HG03066 (cell line): ENCODE measurements around the gene DDX39A.
"Not testable (repeated sequence)": the region's sequence is repeated elsewhere in the genome, so short reads cannot be mapped to it uniquely, and the experiment has no call there.

Experiments
- ATAC-seq: cut with Tn5 transposase; IDR thresholded peaks from one replicate; pipeline ENCODE4 v1.9.1; 2021; ENCODE audit warnings: low read depth; ENCODE audit not compliant: unreplicated experiment

Gene DDX39A

GRCh38 chr19:14410091-14411051 lies 8.8 kb downstream of the DDX39A start:
- ATAC-seq, result no peak

DNA sequence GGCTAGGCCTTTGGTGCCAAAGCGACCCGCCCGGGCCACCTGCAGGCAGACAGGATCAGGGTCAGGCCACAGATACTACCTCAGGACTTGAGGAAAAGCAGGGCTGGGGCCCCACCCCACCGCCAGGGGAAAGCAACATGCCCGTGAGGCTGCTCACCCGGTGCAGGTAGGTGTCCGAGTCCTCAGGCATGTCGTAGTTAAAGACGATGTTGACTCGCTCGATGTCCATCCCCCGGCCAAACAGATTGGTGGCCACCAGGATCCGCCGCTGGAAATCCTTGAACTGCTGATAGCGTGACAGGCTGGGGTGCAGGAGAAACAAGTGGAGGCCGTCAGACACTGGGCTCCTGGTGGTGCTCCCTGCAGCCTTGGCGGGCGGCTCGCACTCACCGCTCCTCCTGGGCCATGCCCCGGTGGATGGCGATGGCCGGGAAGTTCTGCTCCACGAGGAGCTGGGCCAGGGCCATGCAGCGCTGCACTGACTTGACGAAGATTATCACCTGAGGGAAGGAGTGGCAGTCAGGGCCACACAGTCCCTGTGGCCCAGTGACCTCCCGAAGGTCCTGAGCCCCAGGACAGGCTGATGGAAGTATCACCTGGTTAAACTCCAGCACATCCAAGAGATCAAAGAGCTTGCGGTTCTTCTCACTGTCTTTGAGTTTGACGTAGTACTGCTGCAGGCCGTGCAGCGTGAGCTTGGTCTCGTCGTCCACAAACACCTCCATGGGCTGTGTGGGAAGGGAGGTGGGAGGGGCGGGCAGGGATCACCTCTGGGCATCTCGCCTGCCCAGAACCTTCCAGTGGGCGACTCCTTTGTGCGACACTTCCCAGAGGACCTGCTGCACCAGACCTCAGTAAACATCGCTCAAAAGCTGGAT lies 9.8 kb downstream of the DDX39A start:
- no peak for ATAC-seq

DNA sequence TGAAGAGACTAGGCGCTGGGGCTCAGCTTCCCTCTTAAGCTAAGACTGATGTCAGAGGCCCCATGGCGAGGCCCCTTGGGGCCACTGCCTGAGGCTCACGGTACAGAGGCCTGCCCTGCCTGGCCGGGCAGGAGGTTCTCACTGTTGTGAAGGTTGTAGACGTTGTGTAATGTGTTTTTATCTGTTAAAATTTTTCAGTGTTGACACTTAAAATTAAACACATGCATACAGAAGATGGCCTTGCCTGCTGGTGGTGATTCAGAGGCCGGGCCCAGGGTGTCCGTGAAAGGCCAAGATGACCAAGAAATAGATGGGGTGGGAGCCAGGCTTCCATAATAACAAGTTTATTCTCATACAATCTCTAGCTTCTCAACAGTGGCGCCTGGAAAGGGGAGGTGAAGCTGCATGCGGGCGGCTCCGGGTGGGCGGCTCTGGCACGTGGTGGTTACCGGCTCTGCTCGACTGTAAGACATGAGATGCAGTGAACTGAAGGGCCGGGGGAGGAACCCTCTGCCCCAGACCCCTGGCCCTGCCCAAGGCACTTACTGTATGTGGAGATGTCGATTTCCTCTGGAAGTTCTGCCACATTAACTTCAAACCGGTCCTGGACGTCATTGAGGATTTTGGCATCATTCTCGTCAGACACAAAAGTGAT lies 10.5 kb downstream of the DDX39A start:
- ATAC-seq, result no peak

GRCh38 chr19:14407605-14408484 lies 11.3 kb downstream of the DDX39A start:
- ATAC-seq, result no peak

DNA sequence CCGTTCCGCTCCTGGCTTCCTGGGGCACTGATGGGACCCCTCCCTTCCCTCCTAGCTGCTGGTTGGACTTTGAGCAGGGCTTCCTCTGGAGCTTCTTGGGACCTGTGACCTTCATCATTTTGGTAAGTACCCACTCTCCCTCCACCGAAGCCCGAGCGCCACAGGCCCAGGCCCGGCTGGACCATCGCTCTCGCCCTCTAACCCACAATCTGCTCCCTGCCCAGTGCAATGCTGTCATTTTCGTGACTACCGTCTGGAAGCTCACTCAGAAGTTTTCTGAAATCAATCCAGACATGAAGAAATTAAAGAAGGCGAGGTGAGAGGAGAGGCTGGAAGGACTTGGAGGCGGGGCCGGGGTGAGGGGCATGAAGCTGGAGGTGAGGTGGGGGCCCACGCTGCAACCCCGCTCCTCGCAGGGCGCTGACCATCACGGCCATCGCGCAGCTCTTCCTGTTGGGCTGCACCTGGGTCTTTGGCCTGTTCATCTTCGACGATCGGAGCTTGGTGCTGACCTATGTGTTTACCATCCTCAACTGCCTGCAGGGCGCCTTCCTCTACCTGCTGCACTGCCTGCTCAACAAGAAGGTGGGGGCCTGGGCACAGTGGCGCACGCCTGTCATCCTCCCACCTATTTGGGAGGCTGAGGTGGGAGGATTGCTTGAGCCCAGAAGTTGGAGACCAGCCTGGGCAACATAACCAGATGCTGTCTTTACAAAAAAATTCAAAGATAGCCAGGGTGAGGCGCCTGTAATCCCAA lies 12.3 kb downstream of the DDX39A start:
- ATAC-seq, result no peak

DNA sequence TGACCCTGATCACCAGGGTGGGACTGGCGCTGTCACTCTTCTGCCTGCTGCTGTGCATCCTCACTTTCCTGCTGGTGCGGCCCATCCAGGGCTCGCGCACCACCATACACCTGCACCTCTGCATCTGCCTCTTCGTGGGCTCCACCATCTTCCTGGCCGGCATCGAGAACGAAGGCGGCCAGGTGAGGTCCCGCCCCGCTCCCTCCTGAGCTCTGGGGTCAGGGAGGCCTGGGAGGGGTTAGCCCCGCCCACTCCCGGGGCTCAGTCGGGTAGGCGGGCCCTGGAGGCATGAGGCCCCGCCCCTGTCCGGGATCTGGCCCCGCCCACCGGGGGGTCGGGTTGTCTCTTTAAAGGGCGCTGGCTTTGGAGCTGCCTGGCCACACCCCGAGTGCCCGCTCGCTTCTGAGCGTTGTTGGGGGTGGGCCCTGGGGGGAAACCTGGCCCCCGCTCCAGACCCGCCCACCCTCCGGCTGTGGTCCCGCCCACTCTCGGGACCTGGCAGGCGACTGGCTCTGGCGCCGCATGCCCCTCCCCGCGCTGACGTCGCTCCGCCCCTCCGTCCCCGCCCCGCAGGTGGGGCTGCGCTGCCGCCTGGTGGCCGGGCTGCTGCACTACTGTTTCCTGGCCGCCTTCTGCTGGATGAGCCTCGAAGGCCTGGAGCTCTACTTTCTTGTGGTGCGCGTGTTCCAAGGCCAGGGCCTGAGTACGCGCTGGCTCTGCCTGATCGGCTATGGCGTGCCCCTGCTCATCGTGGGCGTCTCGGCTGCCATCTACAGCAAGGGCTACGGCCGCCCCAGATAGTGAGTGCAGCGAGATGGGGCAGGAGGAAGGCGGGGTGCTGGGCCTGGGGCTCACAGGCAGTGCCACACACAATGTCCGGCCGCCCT lies 13.1 kb downstream of the DDX39A start:
- ATAC-seq, result peak; percentile 53

DNA sequence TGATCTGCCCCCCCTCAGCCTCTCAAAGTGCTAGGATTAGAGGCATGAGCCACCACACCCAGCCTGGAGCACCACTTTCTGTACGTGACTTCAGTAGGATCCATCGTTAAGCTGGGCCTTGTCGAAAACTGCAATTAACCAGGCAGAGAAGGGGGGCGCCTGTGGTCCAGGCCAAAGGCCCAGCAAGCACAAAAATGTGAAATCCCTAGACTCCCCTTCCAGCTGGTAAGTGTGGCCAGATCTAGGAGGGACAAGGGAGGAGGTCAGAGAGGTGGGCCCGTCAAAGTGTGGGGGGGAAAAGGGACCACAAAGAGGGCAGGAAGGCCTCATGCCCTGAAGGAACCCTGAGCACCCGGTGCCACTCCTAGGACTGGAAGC lies 13.8 kb downstream of the DDX39A start:
- ATAC-seq, result no peak

- ATAC-seq, result no peak
Observed at GRCh38 chr19:14404312-14404711, 14.8 kb downstream of the DDX39A start.

DNA sequence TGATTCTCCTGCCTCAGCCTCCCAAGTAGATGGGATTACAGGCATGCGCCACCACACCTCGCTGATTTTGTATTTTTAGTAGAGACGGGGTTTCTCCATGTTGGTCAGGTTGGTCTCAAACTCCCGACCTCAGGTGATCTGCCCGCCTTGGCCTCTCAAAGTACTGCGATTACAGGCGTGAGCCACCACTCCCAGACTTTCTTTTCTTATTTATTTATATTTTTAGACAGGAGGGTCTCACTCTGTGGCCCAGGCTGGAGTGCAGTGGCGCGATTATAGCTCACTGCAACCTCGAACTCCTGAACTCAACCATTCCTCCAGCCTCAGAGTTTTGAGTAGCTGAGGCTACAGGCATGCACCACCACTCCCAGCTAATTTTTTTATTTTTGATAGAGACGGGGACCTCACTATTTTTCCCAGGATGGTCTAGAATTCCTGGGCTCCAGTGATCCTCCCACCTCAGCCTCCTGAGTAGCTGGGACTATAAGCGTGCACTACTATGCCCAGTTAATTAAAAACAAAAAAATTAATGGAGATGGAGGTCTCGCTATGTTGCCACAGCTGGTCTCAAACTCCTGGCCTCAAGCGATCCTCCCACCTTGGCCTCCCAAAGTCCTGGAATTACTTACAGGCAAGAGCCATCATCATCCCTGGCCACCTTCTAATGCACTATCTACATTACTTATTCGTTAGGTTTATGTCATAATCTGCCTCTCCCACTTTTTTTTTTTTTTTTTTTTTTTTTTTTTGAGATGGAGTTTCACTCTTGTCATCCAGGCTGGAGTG lies 15.8 kb downstream of the DDX39A start:
- not testable (repeated sequence) for ATAC-seq

DNA sequence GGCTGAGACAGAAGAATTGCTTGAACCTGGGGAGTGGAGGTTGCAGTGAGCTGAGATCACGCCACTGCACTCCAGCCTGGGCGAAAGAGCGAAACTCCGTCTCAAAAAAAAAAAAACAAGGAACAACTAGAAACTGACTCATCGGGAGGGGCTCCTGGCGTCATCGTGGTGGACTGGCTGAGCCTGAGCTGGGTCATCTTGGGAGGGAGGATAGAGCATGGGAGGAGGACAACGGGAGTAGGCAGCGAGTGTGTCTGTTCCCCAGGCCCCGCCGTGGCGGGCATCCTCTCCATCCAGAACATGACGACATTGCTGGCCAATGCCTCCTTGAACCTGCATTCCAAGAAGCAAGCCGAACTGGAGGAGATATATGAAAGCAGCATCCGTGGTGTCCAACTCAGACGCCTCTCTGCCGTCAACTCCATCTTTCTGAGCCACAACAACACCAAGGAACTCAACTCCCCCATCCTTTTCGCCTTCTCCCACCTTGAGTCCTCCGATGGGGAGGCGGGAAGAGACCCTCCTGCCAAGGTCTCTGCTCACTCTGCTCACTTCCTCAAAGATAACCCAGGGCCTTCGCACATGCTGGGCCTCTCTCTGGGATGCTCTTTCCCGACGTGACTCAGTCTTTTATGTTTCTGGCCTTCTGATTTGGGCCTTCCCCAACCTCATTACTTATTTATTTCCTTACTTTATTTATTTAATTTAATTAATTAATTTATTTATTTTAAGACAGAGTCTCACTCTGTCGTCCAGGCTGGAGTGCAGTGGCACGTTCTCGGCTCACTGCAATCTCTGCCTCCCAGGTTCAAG lies 16.6 kb downstream of the DDX39A start:
- ATAC-seq, result no peak

DNA sequence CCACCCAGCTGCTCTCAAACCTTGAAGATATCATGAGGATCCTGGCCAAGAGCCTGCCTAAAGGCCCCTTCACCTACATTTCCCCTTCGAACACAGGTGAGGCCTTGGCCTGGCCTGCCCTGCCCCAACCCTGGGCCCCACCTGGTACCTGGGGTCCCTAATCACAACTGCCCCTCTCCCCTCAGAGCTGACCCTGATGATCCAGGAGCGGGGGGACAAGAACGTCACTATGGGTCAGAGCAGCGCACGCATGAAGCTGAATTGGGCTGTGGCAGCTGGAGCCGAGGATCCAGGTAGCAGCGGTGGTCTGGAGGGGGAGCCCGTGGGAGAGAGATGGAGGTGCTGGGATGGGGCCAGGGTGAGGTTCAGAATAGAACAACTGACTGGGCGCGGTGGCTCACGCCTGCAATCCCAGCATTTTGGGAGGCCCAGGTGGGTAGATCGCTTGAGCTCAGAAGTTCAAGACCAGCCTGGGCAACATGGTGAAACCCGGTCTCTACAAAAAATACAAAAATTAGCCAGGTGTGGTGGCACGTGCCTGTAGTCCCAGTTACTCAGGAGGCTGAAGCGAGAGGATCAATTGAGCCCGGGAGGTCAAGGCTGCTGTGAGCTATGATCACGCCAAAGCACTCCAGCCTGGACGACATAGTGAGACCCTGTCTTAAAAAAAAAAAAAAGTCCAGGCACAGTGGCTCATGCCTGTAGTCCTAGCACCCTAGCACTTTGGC lies 17.5 kb downstream of the DDX39A start:
- no peak for ATAC-seq

DNA sequence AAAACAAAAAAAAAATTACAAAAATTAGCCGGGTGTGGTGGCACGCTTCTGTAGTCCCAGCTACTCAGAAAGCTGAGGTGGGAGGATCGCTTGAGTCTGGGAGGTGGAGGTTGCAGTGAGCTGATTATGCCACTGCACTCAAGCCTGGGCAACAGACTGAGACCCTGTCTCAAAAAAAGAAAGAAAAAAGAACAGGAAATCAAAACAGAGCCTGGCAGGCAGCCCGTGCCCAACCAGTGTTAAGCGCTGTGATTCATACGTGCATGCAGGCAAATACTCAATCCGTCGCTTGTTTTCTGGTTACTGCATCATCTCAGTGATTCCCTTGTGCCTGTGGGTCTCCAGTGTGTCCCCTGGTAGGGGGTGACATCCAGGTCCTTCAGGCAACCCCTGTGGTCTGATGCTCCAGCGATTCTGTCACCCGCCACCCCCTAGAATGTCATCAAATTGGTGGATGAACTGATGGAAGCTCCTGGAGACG lies 18.1 kb downstream of the DDX39A start:
- no peak for ATAC-seq

- not testable (repeated sequence) for ATAC-seq
Observed at GRCh38 chr19:14397168-14397567, 22.0 kb downstream of the DDX39A start.

- not testable (repeated sequence) for ATAC-seq
Observed at GRCh38 chr19:14396730-14397129, 22.4 kb downstream of the DDX39A start.

DNA sequence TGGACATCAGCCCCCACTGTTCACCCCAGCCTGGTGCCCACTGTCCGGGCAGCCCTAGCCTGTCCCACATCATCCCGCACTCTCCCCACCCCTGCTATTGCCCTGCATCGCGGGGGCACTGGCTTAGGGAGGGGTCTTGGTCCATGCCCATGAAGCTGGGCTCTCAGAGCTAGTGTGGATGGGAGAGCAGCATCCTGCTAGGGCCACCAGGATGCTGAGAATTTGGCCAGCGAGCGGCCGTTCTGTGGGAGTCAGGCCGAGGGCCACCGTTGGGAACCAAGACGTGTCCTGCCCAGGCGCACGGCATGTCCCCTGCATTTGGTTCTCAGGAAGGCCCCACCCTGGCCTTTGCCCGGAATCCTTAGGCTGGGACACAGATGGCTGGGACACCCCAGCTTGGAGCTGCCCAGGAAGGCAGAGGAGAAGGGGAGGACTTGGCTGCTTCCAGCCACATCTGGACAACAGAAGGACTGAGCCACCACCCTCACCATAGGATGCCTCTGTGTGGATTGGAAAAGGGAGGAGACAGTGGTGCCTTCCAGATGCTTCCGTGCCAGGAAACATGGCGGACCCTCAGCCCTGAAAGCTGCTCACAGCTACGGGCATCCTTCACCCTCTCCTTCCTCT lies 23.3 kb downstream of the DDX39A start:
- ATAC-seq, result no peak
